Ureter (tissue), 1 donor: Measurements from ENCODE around the gene FGFRL1. TPM values are rescaled to one million over a fixed set of nuclear protein-coding genes. Genes with fewer than 3 reads are reported as not detected.
"Not testable (repeated sequence)": the region's sequence is repeated elsewhere in the genome, so short reads cannot be mapped to it uniquely, and the experiment has no call there.

Experiments used
- DNase-seq: peaks from one replicate; pipeline ENCODE4 v3.0.0-alpha.2; 2020; ENCODE audit warnings: low spot score
- total RNA-seq: library from RNA; stranded (reverse); gene quantifications from one replicate; pipeline ENCODE4 v1.2.4, GENCODE V29; 2023
- donor health status: DM: yes; HTN: yes; CAD: no.

FGFRL1 gene
- total RNA-seq, 1 donor from 2014 or later = 13.0 TPM

DNA sequence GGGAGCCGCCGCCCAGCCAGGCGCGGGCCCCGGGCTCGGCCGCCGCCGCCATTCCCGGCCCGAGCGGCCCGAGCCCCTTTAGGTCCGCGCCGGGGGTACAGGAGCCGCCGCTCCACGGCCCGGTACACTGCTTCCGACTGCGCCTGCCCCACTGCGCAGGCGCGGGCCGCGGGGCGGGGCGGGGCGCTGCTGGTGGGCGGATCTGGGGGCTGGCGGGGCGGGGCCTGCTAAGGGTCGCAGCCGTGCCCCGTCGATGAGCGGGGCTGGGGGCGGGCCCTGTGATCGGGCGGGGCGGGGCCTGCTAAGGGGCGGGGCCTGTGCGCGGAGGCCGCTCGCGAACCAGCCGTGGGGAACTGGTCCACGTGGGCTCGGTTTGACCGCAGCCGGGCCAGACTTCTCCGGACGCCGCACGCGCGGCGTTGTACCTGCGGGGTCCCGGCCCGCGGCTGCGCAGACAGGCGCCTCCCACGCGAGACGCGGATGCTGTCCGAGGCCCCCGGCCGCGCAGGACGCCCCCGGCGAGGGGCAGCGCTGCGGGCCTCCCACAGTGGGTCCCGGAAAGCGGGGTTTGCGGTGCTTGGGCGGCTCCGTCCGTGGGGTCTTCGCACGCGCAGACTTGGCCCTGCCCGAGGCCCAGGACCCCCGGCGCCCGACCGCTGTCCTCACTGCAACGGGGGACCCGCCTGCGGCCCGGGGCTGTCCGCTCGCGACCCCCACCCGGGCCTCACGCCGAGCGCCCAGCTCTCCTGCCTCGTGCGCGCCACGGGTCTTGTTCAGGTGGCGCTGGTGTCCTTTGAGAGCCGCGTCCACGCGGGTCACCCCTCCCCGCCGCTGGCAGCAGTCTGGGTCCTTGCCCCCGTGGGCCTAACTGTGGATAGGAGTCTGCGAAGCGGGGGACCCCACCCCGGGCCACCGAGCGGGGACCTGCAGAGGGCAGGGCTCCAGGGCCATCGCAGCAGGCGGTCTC lies 37.7 kb upstream of the FGFRL1 start, which contains the start of gene DGKQ:
Gene DGKQ (minus strand): TSS at position 139 of the 967 bp plus-strand sequence. CDS start 87 bp downstream, at position 52.
- DNase-seq = peak; percentile 88

DNA sequence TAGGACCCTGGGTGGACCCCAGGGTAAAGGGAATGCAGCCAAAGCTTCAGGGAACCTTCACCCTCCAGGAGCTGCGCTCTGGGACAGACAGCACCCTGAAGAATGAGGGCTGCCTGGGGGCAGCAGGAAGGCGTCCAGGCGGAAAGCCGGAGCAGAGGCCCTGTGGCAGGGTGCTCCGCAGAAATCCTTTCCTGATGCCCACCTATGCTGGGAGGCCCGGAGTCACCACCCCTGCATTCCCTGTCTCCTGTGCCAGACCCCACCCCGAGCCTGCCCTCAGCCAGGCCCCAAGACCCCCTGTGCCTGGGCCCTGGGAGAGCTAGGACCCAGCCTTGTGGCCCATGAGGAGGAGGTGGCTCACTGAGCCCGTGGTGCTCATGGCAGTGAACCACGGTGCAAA lies 36.8 kb upstream of the FGFRL1 start:
- no peak for DNase-seq

- DNase-seq = not testable (repeated sequence)
These were observed 35.4 kb upstream of the FGFRL1 start for GRCh38 chr4:976016-976415.

DNA sequence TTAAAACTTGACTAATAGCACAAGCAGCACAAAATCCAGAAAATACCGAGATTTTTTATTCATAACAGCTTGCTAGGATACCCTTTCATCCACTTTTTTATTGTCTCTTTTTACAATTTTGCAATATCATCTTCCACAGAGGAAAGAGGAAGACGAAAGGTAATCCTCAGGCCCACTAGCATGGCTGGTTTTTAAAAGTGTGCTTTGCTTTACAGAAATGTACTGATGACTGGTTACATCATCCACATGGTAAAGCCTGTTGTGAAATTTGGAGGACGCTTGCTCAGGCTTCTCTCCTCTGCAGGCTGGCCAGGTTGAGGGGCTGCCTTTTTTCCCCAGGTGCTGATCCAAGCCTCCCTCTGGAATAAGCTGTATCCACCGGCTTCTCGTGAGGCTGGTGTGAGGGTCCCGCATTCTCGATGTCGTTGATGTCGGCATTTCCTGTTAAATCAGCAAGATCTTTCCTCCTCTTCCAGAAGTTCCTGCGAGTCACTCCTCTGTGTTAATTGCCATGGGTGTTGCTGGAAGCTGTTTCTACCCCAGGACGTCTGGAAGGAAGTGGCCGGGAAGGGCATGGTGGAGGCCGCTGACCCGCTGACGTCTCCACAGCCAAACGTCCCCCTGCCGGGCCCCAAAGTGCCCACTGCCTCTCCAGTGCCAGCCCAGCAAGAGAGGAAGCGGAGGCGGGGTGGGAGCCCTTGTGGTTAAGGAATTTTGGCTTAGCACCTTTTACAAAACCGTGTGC lies 32.3 kb upstream of the FGFRL1 start:
- no peak for DNase-seq

- DNase-seq = no peak
These were observed 29.1 kb upstream of the FGFRL1 start for GRCh38 chr4:982291-982690.

DNA sequence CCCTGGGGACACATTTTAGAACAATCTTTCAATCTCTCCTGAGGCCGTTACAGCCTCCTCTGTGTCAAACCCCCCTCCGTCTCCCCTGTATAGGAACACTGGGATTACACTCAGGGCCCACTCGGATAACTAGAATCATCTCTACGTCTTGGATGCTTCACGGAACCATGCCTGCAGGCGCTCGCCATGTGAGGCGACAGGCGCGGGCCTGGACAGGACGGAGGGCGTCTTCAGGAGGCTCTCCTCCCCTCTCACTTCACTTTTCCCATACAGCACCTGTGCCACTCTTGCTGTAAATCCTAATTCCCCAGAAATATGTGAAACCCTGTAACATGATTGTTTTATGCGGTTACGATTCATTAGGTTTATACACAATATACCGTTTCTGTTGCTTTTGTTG lies 28.6 kb upstream of the FGFRL1 start:
- DNase-seq = no peak

- DNase-seq = no peak
These were observed 26.9 kb upstream of the FGFRL1 start for GRCh38 chr4:984336-985054.

DNA sequence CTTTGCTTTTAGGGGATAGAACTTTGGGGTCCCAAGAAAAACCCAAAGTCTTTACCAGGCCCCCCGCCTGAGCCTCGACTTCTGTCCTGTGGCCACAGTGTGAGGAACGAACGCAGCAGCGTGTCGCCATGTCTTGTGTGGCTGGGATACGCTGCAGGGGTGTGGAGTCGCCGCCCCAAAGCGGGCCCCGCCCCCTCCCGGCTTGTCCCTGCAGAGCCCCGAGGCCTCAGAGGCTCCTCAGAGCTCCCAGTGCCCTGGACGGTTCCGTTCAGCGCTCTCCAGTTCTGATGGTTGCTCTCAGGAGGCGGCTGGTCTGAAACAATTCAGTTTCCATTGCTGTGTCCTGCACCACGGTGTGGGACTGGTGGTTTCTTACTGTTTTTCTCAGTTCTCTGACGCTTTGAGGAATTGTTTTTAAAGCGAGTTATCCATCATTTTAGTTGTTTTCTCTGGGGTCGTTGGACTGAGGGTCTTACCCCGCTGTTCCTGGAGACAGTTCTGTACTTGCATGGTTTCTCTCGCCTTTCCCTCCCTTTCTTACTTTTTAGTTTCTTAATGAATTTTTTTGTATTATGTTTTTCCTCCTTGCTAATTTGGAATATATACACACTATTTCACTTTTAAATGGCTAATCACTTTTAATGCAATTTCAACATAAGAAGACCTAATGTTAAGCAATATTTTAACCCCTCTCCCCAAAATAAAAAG lies 26.1 kb upstream of the FGFRL1 start:
- DNase-seq = peak; percentile 76

DNA sequence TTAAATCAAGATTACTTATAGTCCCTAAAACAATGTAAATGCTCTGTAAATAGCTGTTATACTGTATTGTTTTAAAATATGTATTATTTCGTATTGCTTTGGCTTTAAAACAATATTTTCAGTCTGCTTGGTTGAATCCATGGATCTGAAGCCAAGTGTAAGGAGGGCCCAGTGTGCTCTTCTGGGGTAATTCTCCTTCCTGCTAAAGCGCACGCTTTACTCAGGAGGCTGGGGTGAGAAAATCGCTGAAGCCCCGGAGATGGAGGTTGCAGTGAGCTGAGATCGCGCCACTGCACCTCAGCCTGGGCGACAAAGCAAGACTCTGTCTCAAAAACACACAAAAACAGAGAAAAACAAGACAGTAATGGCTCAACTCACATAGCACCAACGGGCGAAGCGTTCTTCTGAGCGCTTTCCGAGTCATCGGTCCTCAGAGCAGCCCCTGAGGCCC lies 25.0 kb upstream of the FGFRL1 start:
- no peak for DNase-seq

- DNase-seq = peak; percentile 86
These were observed 24.4 kb upstream of the FGFRL1 start, which contains the start of gene IDUA for GRCh38 chr4:986879-987623. IDUA (plus strand) TSS chr4:987044; CDS start chr4:987085, 41 bp downstream.

DNA sequence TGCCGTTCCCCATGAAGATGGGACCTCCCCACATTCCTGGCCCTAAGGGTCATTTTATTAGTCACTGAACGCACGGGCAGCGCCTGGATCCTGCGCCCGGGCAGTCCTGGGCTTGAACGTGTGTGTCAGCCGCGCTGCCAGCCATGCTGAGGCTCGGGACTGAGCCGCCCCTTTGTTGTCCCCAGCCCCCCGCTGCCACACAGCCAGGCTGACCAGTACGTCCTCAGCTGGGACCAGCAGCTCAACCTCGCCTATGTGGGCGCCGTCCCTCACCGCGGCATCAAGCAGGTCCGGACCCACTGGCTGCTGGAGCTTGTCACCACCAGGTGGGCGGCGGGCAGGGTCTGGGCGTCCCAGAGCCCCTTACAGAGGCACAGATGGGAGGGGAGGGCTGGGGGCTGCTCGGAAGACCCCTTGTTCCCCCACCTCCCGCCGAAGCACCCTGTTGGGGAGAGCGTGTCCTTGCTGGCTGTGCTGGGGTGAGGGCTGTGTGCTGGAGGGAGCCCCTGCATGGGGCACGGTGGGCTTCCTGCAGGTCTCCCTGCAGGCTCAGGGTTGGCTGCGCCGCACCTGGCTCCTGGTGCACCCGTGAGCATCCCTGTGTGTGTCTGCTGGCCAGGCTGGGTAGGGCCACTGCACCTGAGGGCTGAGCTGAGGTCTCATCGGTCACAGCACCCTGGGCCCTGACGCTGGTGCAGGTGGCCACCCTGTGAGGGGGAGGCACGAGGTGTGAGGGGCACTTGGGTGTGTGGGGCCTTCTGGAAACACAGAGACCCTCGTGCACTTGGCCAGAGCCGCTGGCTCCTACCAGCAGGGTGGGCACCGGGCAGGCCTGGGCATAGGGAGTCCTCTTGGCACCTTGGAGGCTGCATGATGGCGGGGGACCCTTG lies 23.6 kb upstream of the FGFRL1 start:
- no peak for DNase-seq

- no peak for DNase-seq
These were observed 22.4 kb upstream of the FGFRL1 start for GRCh38 chr4:988726-989721.

DNA sequence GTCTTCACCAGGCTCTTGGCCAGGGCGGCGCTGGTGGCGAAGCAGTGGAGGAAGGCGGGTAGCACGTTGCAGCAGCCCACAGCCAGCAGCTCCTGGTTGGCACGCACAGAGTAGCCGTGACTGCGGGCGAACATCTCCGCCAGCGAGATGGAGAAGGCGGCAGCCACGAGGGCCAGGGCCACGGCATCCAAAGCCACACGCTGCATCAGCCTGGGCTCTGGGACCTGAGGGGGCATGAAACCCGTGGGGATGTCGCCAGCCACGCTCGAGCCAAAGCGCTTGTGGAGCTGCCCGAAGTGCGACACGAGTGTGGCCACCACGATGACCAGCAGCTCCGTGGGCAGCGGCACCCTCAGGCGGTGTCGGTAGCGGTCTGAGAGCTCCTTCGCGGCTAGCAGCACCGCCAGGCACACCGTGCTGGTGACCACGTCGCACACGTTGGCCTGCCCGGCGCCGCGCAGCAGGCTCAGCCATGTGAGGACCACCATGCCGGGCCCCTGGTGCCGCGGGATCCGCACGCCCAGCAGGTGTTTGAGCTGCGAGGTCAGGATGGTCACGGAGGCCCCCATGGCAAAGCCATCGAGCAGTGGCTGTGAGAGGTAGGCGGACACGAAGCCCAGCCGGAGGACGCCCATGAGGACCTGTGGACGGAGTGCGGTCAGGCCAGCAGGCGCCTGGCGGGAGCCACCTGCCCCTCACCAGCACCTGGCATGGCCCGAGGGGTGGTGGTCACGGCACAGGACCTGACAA lies 21.5 kb upstream of the FGFRL1 start:
- no peak for DNase-seq

- no peak for DNase-seq
These were observed 20.6 kb upstream of the FGFRL1 start for GRCh38 chr4:990746-991367.

GRCh38 chr4:991451-992296 lies 19.8 kb upstream of the FGFRL1 start:
- DNase-seq = no peak
